Mammary epithelial cell (primary cell): ENCODE results near the gene BACE1-AS.

Source experiments
- EZH2 ChIP-seq: IDR thresholded peaks from 2 replicates; pipeline ENCODE4 v1.6.1; 2012; ENCODE audit warnings: low read length, inconsistent platforms, borderline replicate concordance
- TF ChIP-seq, protein P1 (sequence below), 2 donors: IDR thresholded peaks in 1 of 2; conservative IDR thresholded peaks in 1 of 2; 2 replicates each; pipeline ENCODE4 v1.5.1; 2011 to 2012; ENCODE audit warnings: inconsistent platforms in 2 of 2, low read length in 2 of 2, mild to moderate bottlenecking in 2 of 2, control low read depth in 1 of 2, low read depth in 1 of 2; ENCODE audit not compliant: insufficient read depth in 1 of 2; ENCODE audit errors: extremely low read depth in 1 of 2

DNA sequence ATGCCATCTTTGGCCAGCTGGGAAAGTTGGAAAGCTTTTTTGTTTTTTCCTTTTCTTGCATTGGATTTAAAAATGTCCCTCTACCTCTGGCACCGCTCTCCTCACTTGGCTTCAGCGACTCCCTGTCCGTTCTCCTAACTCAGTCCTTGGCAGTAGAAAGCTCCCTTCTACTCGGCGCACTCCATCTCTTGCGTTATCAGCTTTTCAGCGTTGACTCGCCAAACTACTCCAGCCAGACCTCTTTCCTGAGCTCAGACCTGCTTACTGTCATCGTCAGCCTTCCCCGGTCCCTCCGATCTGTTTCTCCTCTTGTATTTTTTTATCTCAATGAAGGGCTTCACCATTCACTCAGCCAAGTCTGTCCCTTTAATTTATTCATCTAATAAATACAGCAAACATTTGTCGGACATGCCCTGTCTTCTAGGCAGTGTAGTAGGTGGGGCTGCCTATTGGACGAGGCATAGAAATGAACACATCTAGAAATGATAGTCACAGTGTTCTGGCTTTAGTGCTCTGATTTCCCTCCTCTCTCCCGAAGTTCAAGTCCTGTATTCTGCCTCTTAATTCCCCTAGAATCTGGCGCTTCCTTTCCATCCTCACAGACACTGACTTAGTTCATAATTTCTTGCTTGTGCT lies 37.3 kb downstream of the BACE1-AS start:
- TF ChIP-seq, protein P1, sequence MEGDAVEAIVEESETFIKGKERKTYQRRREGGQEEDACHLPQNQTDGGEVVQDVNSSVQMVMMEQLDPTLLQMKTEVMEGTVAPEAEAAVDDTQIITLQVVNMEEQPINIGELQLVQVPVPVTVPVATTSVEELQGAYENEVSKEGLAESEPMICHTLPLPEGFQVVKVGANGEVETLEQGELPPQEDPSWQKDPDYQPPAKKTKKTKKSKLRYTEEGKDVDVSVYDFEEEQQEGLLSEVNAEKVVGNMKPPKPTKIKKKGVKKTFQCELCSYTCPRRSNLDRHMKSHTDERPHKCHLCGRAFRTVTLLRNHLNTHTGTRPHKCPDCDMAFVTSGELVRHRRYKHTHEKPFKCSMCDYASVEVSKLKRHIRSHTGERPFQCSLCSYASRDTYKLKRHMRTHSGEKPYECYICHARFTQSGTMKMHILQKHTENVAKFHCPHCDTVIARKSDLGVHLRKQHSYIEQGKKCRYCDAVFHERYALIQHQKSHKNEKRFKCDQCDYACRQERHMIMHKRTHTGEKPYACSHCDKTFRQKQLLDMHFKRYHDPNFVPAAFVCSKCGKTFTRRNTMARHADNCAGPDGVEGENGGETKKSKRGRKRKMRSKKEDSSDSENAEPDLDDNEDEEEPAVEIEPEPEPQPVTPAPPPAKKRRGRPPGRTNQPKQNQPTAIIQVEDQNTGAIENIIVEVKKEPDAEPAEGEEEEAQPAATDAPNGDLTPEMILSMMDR (conservative IDR thresholded peaks at IDR 0.05 in 1 of 2, IDR thresholded peaks at IDR 0.05 in 1 of 2; ENCODE audit: extremely low read depth in 1 of 2, insufficient read depth in 1 of 2, low read depth in 1 of 2, low read length in 2 of 2): no peak
- no peak for TF ChIP-seq EZH2
